GM08714 (cell line): ENCODE data around the gene BBX.

Source experiments
- H3K4me3 ChIP-seq: fragments of 200-500 bp; sonication (Bioruptor generic); 2 replicates; pipeline ENCODE4 v1.5.1; 2014; ENCODE audit warnings: mild to moderate bottlenecking, low read length, inconsistent platforms
- ZNF274 ChIP-seq: IDR thresholded peaks from 2 replicates; pipeline ENCODE4 v1.6.1; 2012; ENCODE audit warnings: mild to moderate bottlenecking, low read depth, low read length

Gene BBX

GRCh38 chr3:107643038-107643883 lies 120.5 kb downstream of the BBX start:
- TF ChIP-seq ZNF274, result no peak

GRCh38 chr3:107644631-107645030 lies 121.9 kb downstream of the BBX start:
- TF ChIP-seq ZNF274, result no peak
- no peak overlapping the region for H3K4me3 ChIP-seq

More at GRCh38 chr3:107643038-107643883, 120.5 kb downstream of the BBX start:
- H3K4me3 ChIP-seq, result no peak overlapping the region

GRCh38 chr3:107650788-107651187 lies 128.0 kb downstream of the BBX start:
- H3K4me3 ChIP-seq, result no peak overlapping the region
- TF ChIP-seq ZNF274, result no peak

GRCh38 chr3:107651782-107652181 lies 129.0 kb downstream of the BBX start:
- no peak overlapping the region for H3K4me3 ChIP-seq
- TF ChIP-seq ZNF274, result no peak

GRCh38 chr3:107654218-107654617 lies 131.5 kb downstream of the BBX start:
- no peak overlapping the region for H3K4me3 ChIP-seq
- no peak for TF ChIP-seq ZNF274

GRCh38 chr3:107657971-107658370 lies 135.2 kb downstream of the BBX start:
- no peak overlapping the region for H3K4me3 ChIP-seq
- TF ChIP-seq ZNF274, result no peak

- no peak for TF ChIP-seq ZNF274
- no peak overlapping the region for H3K4me3 ChIP-seq
Measured at GRCh38 chr3:107660306-107660976, 137.7 kb downstream of the BBX start.

- TF ChIP-seq ZNF274, result no peak
Measured at GRCh38 chr3:107661447-107662123, 138.8 kb downstream of the BBX start.

GRCh38 chr3:107662124-107662507 lies 139.4 kb downstream of the BBX start:
- H3K4me3 ChIP-seq, result no peak overlapping the region
- no peak for TF ChIP-seq ZNF274

More at GRCh38 chr3:107661447-107662123, 138.8 kb downstream of the BBX start:
- H3K4me3 ChIP-seq, result no peak overlapping the region

- H3K4me3 ChIP-seq, result no peak overlapping the region
- TF ChIP-seq ZNF274, result no peak
Measured at GRCh38 chr3:107662586-107662985, 139.8 kb downstream of the BBX start.

- TF ChIP-seq ZNF274, result no peak
- no peak overlapping the region for H3K4me3 ChIP-seq
Measured at GRCh38 chr3:107663266-107663665, 140.5 kb downstream of the BBX start.

GRCh38 chr3:107664614-107665013 lies 141.9 kb downstream of the BBX start:
- TF ChIP-seq ZNF274, result no peak

GRCh38 chr3:107665351-107665750 lies 142.6 kb downstream of the BBX start:
- no peak overlapping the region for H3K4me3 ChIP-seq
- TF ChIP-seq ZNF274, result no peak

More at GRCh38 chr3:107664614-107665013, 141.9 kb downstream of the BBX start:
- no peak overlapping the region for H3K4me3 ChIP-seq

GRCh38 chr3:107666853-107667252 lies 144.1 kb downstream of the BBX start:
- no peak for TF ChIP-seq ZNF274

More at GRCh38 chr3:107666853-107667252, 144.1 kb downstream of the BBX start:
- no peak overlapping the region for H3K4me3 ChIP-seq
